ENCODE data around the gene DSE. TPM values are rescaled to one million over a fixed set of nuclear protein-coding genes. Genes with fewer than 3 reads are reported as not detected.

DSE gene
- polyA plus RNA-seq, 1 donor from 2014 or later: 15.0 TPM

DNA sequence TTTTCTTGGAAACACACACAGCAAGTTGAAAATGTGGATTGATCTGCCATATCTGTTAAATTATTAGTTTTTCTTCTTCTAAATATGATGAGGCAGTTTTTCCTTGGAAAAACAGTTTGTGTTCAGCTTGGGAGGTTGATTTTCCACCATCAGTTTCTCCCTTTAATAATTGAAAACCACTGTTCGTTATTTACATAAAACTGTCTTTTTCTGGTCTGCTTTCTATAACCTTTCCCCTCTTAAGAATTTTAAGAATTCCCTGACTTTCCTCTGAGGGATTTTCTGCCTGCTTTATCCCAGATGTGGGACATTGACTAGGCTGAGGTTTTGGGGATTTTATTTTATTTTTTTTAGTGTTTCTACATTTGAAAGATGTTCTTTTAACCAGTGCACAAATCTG, 27.2 kb downstream of the DSE start:
- Histone ChIP-seq H3K4me2 (ENCODE audit: low read length) (no peak overlapping the region), H3K79me2 (replicated peaks; ENCODE audit: insufficient read depth, low read length) (no peaks in the 10 kb centered on the region), H4K20me1 (ENCODE audit: insufficient read depth) (no peaks in the 10 kb centered on the region), H3F3A (ENCODE audit: insufficient read depth, low read length, poor library complexity, severe bottlenecking) (no peaks in the 10 kb centered on the region), H3K27me3 (ENCODE audit: insufficient read depth, low read depth, low read length) (no peaks in the 10 kb centered on the region), H3K36me3 (ENCODE audit: insufficient read depth, low read length) (no peaks in the 10 kb centered on the region), H3K4me3 (ENCODE audit: low read length) (no peak overlapping the region), H3K9ac (ENCODE audit: low read length) (no peak overlapping the region), H3K9me3 (ENCODE audit: low read length) (no peaks in the 10 kb centered on the region), H3K9me2 (ENCODE audit: insufficient read depth, low read length) (no peaks in the 10 kb centered on the region), H3K27ac (ENCODE audit: low read length) (no peak overlapping the region), H2AFZ (ENCODE audit: low read depth, low read length) (no peak overlapping the region)
- TF ChIP-seq, protein P1, sequence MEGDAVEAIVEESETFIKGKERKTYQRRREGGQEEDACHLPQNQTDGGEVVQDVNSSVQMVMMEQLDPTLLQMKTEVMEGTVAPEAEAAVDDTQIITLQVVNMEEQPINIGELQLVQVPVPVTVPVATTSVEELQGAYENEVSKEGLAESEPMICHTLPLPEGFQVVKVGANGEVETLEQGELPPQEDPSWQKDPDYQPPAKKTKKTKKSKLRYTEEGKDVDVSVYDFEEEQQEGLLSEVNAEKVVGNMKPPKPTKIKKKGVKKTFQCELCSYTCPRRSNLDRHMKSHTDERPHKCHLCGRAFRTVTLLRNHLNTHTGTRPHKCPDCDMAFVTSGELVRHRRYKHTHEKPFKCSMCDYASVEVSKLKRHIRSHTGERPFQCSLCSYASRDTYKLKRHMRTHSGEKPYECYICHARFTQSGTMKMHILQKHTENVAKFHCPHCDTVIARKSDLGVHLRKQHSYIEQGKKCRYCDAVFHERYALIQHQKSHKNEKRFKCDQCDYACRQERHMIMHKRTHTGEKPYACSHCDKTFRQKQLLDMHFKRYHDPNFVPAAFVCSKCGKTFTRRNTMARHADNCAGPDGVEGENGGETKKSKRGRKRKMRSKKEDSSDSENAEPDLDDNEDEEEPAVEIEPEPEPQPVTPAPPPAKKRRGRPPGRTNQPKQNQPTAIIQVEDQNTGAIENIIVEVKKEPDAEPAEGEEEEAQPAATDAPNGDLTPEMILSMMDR (IDR thresholded peaks at IDR 0.05; ENCODE audit: poor library complexity, severe bottlenecking): no peak
- TF ChIP-seq TAF1 (IDR thresholded peaks at IDR 0.05; ENCODE audit: low read depth) (no peak), SMC3 (conservative IDR thresholded peaks at IDR 0.05; ENCODE audit: poor library complexity) (no peak), EZH2 (IDR thresholded peaks at IDR 0.05; ENCODE audit: borderline replicate concordance, insufficient read depth, low read length, poor library complexity, severe bottlenecking) (no peak), RAD21 (conservative IDR thresholded peaks at IDR 0.05) (no peak), POLR2AphosphoS5 (IDR thresholded peaks at IDR 0.05) (no peak), EP300 (conservative IDR thresholded peaks at IDR 0.05; ENCODE audit: poor library complexity, severe bottlenecking) (no peak), MXI1 (conservative IDR thresholded peaks at IDR 0.05; ENCODE audit: poor library complexity, severe bottlenecking) (no peak)
- TF ChIP-seq, protein P2, sequence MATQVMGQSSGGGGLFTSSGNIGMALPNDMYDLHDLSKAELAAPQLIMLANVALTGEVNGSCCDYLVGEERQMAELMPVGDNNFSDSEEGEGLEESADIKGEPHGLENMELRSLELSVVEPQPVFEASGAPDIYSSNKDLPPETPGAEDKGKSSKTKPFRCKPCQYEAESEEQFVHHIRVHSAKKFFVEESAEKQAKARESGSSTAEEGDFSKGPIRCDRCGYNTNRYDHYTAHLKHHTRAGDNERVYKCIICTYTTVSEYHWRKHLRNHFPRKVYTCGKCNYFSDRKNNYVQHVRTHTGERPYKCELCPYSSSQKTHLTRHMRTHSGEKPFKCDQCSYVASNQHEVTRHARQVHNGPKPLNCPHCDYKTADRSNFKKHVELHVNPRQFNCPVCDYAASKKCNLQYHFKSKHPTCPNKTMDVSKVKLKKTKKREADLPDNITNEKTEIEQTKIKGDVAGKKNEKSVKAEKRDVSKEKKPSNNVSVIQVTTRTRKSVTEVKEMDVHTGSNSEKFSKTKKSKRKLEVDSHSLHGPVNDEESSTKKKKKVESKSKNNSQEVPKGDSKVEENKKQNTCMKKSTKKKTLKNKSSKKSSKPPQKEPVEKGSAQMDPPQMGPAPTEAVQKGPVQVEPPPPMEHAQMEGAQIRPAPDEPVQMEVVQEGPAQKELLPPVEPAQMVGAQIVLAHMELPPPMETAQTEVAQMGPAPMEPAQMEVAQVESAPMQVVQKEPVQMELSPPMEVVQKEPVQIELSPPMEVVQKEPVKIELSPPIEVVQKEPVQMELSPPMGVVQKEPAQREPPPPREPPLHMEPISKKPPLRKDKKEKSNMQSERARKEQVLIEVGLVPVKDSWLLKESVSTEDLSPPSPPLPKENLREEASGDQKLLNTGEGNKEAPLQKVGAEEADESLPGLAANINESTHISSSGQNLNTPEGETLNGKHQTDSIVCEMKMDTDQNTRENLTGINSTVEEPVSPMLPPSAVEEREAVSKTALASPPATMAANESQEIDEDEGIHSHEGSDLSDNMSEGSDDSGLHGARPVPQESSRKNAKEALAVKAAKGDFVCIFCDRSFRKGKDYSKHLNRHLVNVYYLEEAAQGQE (IDR thresholded peaks at IDR 0.05; ENCODE audit: borderline replicate concordance): no peak

DNA sequence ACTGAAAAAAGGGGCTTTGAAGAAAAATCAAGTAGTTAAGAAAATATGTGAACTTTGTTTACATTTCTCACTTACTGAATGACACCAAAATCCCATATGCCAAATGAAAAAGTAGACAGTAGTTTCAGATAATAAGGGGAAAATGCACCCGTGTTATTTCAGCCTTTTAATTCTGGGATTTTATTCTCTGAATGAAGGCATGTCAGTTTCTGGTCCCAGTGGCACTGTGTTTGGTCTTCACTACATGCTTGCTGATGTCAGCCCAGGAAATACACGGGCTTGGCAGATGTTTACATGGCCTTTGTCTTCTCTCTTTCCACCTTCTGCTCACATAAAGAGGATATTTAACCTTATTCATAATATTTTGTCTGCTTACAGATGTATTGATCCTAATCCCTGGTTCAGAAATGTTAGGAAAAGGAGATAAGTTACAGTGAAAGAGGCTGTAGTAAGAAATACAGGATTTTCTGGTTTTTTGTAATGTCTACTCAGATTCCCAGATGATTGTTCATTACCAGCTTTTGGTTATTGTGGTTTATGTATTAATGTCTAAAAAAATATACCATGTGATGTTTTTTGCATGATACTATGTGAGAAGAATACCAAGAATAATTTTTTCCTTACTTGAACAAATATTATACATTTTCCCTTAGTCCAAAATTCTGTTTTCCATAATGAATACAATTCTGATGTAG, 27.7 kb downstream of the DSE start:
- no peaks in the 10 kb centered on the region for H3F3A ChIP-seq (ENCODE audit: insufficient read depth, low read length, poor library complexity, severe bottlenecking)
- H3K27me3 ChIP-seq (ENCODE audit: insufficient read depth, low read depth, low read length): no peaks in the 10 kb centered on the region
- H3K27ac ChIP-seq (ENCODE audit: low read length): no peak overlapping the region
- H3K36me3 ChIP-seq (ENCODE audit: insufficient read depth, low read length): no peaks in the 10 kb centered on the region
- no peak overlapping the region for H3K4me2 ChIP-seq (ENCODE audit: low read length)
- H2AFZ ChIP-seq (ENCODE audit: low read depth, low read length): no peak overlapping the region
- no peak overlapping the region for H3K4me3 ChIP-seq (ENCODE audit: low read length)
- H3K79me2 ChIP-seq (replicated peaks; ENCODE audit: insufficient read depth, low read length): no peaks in the 10 kb centered on the region
- H3K9ac ChIP-seq (ENCODE audit: low read length): no peak overlapping the region
- TF ChIP-seq MXI1 (conservative IDR thresholded peaks at IDR 0.05; ENCODE audit: poor library complexity, severe bottlenecking) (no peak), EP300 (conservative IDR thresholded peaks at IDR 0.05; ENCODE audit: poor library complexity, severe bottlenecking) (no peak), POLR2AphosphoS5 (IDR thresholded peaks at IDR 0.05) (no peak), SMC3 (conservative IDR thresholded peaks at IDR 0.05; ENCODE audit: poor library complexity) (no peak), RAD21 (conservative IDR thresholded peaks at IDR 0.05) (no peak), TAF1 (IDR thresholded peaks at IDR 0.05; ENCODE audit: low read depth) (no peak)
- TF ChIP-seq, protein P1 (IDR thresholded peaks at IDR 0.05; ENCODE audit: poor library complexity, severe bottlenecking): no peak
- TF ChIP-seq, protein P2 (IDR thresholded peaks at IDR 0.05; ENCODE audit: borderline replicate concordance): no peak
- H3K9me3 ChIP-seq (ENCODE audit: low read length): no peaks in the 10 kb centered on the region
- H4K20me1 ChIP-seq (ENCODE audit: insufficient read depth): no peaks in the 10 kb centered on the region
- no peaks in the 10 kb centered on the region for H3K9me2 ChIP-seq (ENCODE audit: insufficient read depth, low read length)

Data from neural cell (in vitro differentiated cells).